Calu3 (cell line): Measurements from ENCODE around the gene GPR176. TPM values are rescaled to one million over a fixed set of nuclear protein-coding genes. Genes with fewer than 3 reads are reported as not detected.

Experiments used
- BruUV-seq: library from RNA; stranded (reverse); fragments of 400-500 nt; replicated peaks from 2 replicates; lab custom pipeline; 2021; lab: Mats Ljungman, UMichigan
- CTCF ChIA-PET: fragments of 300-600 bp; sonication (Branson Sonifier 250); formaldehyde crosslinking; loops from one replicate; lab custom pipeline; 2022; ENCODE audit warnings: antibody characterized with exemption; lab: Charles Lee
- DNase-seq: peaks from one replicate; pipeline ENCODE4 v3.0.0; 2022
- H3K27ac Mint-ChIP-seq: one replicate; pipeline ENCODE4 v1.8.0; 2022; ENCODE audit warnings: mixed read lengths; ENCODE audit not compliant: unreplicated experiment
- H3K27me3 Mint-ChIP-seq: one replicate; pipeline ENCODE4 v1.8.0; 2022; ENCODE audit warnings: mixed read lengths; ENCODE audit not compliant: unreplicated experiment
- H3K36me3 Mint-ChIP-seq: one replicate; pipeline ENCODE4 v1.8.0; 2022; ENCODE audit warnings: mild to moderate bottlenecking, moderate library complexity, mixed read lengths; ENCODE audit not compliant: insufficient read depth, unreplicated experiment
- H3K4me1 Mint-ChIP-seq: one replicate; pipeline ENCODE4 v1.8.0; 2022; ENCODE audit warnings: mild to moderate bottlenecking, low read depth, mixed read lengths; ENCODE audit not compliant: unreplicated experiment
- H3K4me3 Mint-ChIP-seq: one replicate; pipeline ENCODE4 v1.8.0; 2022; ENCODE audit warnings: mild to moderate bottlenecking, low read depth, moderate library complexity, mixed read lengths; ENCODE audit not compliant: unreplicated experiment
- H3K9me3 Mint-ChIP-seq: one replicate; pipeline ENCODE4 v1.8.0; 2022; ENCODE audit warnings: low read depth, mixed read lengths; ENCODE audit not compliant: unreplicated experiment
- CTCF ChIP-seq: fragments of 200-600 bp; IDR thresholded peaks from one replicate; pipeline ENCODE4 v1.8.0; 2022; ENCODE audit warnings: antibody characterized with exemption; ENCODE audit not compliant: unreplicated experiment
- intact Hi-C: fragments of 100-400 bp; cut with micrococcal nuclease; formaldehyde crosslinking; loops from one replicate; pipeline ENCODE4 v1.10.0; 2022; ENCODE audit not compliant: unreplicated experiment
- total RNA-seq: library from RNA; stranded (reverse); gene quantifications from 2 replicates; pipeline ENCODE4 v1.2.3, GENCODE V29; 2022

GPR176 gene
- total RNA-seq, 1 experiment from 2014 or later = 10.2 TPM

DNA sequence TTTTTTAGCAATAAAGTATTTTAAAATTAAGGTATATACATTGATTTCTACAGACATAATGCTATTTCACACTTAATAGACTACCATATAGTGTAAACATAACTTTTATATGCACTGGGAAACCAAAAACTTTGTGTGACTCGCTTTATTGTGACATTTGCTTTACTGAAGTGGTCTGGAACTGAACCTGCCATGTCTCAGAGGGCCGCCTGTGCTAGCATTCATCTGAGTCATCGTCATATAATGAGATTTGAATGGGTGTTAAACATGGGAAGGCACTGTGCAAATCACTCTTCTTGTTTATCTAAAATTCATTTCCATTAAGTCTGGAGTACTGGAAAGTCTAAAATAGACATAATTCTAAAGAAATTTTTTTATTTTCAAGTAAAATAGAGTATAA, 26.8 kb upstream of the GPR176 start:
- Mint-ChIP-seq H3K27me3 (no peaks in the 10 kb centered on the region), H3K4me3 (no peak overlapping the region), H3K4me1 (no peaks in the 10 kb centered on the region), H3K36me3 (no peaks in the 10 kb centered on the region), H3K27ac (no peak overlapping the region), H3K9me3 (no peaks in the 10 kb centered on the region)
- CTCF ChIA-PET = no interaction called here
- intact Hi-C loops = no loop called here
- no peak for DNase-seq
- BruUV-seq = no TSS peak
- TF ChIP-seq CTCF = no peak

GRCh38 chr15:39944726-39945125, 24.7 kb upstream of the GPR176 start:
- no peak for TF ChIP-seq CTCF
- CTCF ChIA-PET = no interaction called here
- H3K9me3 Mint-ChIP-seq = no peaks in the 10 kb centered on the region
- H3K4me1 Mint-ChIP-seq = no peaks in the 10 kb centered on the region
- intact Hi-C loops = no loop called here
- DNase-seq = no peak
- no peak overlapping the region for H3K27ac Mint-ChIP-seq
- no peaks in the 10 kb centered on the region for H3K36me3 Mint-ChIP-seq
- H3K4me3 Mint-ChIP-seq = no peak overlapping the region
- H3K27me3 Mint-ChIP-seq = no peaks in the 10 kb centered on the region
- no TSS peak for BruUV-seq

GRCh38 chr15:39942753-39943150, 22.7 kb upstream of the GPR176 start:
- Mint-ChIP-seq H3K27ac (no peak overlapping the region), H3K4me3 (no peak overlapping the region), H3K27me3 (no peaks in the 10 kb centered on the region), H3K9me3 (no peaks in the 10 kb centered on the region), H3K36me3 (no peaks in the 10 kb centered on the region), H3K4me1 (no peaks in the 10 kb centered on the region)
- no peak for DNase-seq
- intact Hi-C loops = no loop called here
- TF ChIP-seq CTCF = no peak
- BruUV-seq = no TSS peak
- CTCF ChIA-PET = no interaction called here

GRCh38 chr15:39942101-39942752, 22.2 kb upstream of the GPR176 start:
- Mint-ChIP-seq H3K27ac (no peak overlapping the region), H3K9me3 (no peaks in the 10 kb centered on the region), H3K27me3 (no peaks in the 10 kb centered on the region), H3K4me1 (no peaks in the 10 kb centered on the region), H3K4me3 (no peak overlapping the region), H3K36me3 (no peaks in the 10 kb centered on the region)
- no TSS peak for BruUV-seq
- CTCF ChIA-PET = no interaction called here
- intact Hi-C loops = no loop called here
- no peak for TF ChIP-seq CTCF
- DNase-seq = no peak
